ENCODE measurements around the gene BMAL2. TPM values are rescaled to one million over a fixed set of nuclear protein-coding genes. Genes with fewer than 3 reads are reported as not detected.

The BMAL2 gene
- total RNA-seq, 1 donor from 2014 or later: 4.2 TPM

DNA sequence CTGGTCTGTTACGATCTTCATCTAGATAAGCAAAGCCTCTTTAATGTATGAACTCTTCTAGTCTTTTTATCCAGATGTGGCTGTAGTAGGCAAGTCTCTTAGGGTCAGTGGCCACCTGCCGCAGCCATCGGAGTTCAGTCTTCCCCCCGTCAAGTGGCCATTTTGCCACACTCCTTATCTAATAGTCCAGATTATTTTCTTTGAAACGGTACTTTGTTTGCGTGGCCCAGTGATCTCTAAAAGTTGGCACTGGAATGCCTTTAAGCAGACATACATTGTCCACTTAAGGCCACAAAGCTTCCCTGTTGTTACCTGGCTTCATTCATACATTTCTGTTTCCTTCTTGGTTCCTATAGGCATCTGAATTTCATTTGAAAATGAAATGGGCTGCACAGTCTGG is 36.0 kb upstream of the BMAL2 start:
- no peaks in the 10 kb centered on the region for H3K27me3 Mint-ChIP-seq
- no peak for TF ChIP-seq CTCF (IDR thresholded peaks at IDR 0.05)
- POLR2A ChIA-PET: interaction anchor here (1.2 kb wide), 1 partner anchor 19 kb away, joined by 3 read pairs; no protein-coding TSS in a partner anchor
- no peak overlapping the region for H3K4me3 Mint-ChIP-seq
- H3K4me1 Mint-ChIP-seq: no peaks in the 10 kb centered on the region
- DNase-seq (no peak), ATAC-seq (ENCODE audit: low read depth) (no peak)
- peaks cover 29% of the 10 kb centered on the region for H3K36me3 Mint-ChIP-seq (ENCODE audit: low read depth)
- H3K9me3 Mint-ChIP-seq: no peaks in the 10 kb centered on the region
- CTCF ChIA-PET: interaction anchor here (2.9 kb wide), 1 partner anchor 9 kb away, joined by 13 read pairs; no protein-coding TSS in a partner anchor
- intact Hi-C loops (cut with micrococcal nuclease): no loop called here
- no peak overlapping the region for H3K27ac Mint-ChIP-seq

- Mint-ChIP-seq H3K4me1 (no peaks in the 10 kb centered on the region), H3K36me3 (ENCODE audit: low read depth) (peaks cover 32% of the 10 kb centered on the region), H3K4me3 (no peak overlapping the region), H3K9me3 (no peaks in the 10 kb centered on the region), H3K27me3 (no peaks in the 10 kb centered on the region), H3K27ac (no peak overlapping the region)
- intact Hi-C loops (cut with micrococcal nuclease): no loop called here
- no peak for TF ChIP-seq CTCF (IDR thresholded peaks at IDR 0.05)
- ATAC-seq (ENCODE audit: low read depth): no peak
- ChIA-PET POLR2A (no interaction called here), CTCF (interaction anchor here (2.9 kb wide), 1 partner anchor 8 kb away, joined by 13 read pairs; no protein-coding TSS in a partner anchor)
- DNase-seq: no peak
Measured at GRCh38 chr12:27297566-27297965, 35.1 kb upstream of the BMAL2 start.

- Mint-ChIP-seq H3K27me3 (no peaks in the 10 kb centered on the region), H3K4me1 (no peaks in the 10 kb centered on the region), H3K9me3 (no peaks in the 10 kb centered on the region), H3K27ac (no peak overlapping the region), H3K4me3 (no peak overlapping the region), H3K36me3 (ENCODE audit: low read depth) (peaks cover 40% of the 10 kb centered on the region)
- TF ChIP-seq CTCF (IDR thresholded peaks at IDR 0.05): no peak
- intact Hi-C loops (cut with micrococcal nuclease): no loop called here
- ChIA-PET CTCF (no interaction called here), POLR2A (no interaction called here)
- ATAC-seq (ENCODE audit: low read depth): no peak
- DNase-seq: no peak
Measured at GRCh38 chr12:27299102-27299501, 33.5 kb upstream of the BMAL2 start.

DNA sequence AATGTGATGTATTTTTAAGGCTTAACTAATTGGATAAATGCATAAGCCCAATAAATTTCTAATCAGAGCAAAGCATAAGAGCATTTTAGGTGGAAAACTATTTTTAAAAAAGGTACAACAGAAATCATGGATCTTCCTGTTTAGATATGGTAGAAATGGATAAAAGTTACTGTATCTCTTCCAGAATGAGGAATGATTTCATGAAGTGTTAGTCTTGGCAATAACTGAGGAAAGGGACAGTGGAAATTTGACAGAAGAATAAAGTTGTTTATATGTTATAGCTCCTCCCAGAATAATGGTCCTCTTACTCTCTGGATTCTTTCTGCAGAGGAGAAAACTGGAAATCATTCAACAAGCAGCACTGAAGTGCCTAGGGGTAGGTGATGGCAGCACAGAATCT is 32.4 kb upstream of the BMAL2 start:
- Mint-ChIP-seq H3K27ac (no peak overlapping the region), H3K27me3 (no peaks in the 10 kb centered on the region), H3K4me3 (no peak overlapping the region), H3K9me3 (no peaks in the 10 kb centered on the region), H3K4me1 (no peaks in the 10 kb centered on the region), H3K36me3 (ENCODE audit: low read depth) (peaks cover 36% of the 10 kb centered on the region)
- POLR2A ChIA-PET: no interaction called here
- DNase-seq: no peak
- intact Hi-C loops (cut with micrococcal nuclease): no loop called here
- CTCF ChIA-PET: no interaction called here
- no peak for TF ChIP-seq CTCF (IDR thresholded peaks at IDR 0.05)
- no peak for ATAC-seq (ENCODE audit: low read depth)

DNA sequence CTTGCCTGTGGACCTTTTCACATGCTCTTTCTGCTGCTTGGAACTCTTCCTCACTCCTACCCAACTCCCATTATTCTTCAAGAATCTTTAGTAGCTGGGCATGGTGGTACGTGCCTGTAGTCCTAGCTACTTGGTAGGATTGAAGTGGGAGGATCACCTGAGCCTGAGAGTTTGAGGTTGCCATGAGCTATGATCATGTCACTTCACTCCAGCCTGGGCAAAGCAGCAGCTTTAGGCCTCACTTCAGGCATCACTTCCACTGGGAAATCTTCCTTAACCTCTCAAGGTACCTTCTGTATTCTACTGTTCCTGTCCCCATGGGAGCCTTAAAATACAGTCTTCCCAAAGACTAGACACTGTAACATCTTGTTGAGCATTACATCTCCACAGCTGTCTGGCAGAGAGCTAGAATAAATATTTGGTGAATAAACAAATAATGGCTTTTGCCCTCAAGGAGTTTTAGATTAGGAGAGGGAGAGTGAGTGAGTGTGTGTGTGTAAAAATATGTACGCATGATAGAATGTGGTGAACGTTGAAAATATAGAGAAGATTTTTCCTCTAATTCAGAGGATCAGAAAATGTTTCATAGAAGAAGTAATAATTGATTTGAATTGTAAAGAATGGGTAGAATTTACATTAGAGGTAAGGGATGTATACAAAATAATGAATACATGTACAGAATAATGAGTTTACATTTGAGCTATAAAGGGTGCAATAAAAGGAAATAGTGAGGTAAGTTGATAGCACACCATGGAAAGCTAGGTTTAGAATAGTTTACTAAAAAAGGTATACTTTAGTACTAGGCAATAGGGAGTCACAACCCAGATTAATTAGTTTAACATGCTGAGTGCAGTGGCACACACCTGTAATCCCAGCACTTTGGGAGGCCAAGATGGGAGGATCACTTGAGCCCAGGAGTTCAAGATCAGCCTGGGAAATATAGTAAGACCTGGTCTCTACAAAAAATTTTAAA is 29.2 kb upstream of the BMAL2 start:
- Mint-ChIP-seq H3K4me1 (no peaks in the 10 kb centered on the region), H3K4me3 (no peak overlapping the region), H3K27me3 (no peaks in the 10 kb centered on the region), H3K36me3 (ENCODE audit: low read depth) (peaks cover 32% of the 10 kb centered on the region), H3K27ac (peak overlapping the region; percentile 37), H3K9me3 (no peaks in the 10 kb centered on the region)
- POLR2A ChIA-PET: no interaction called here
- TF ChIP-seq CTCF (IDR thresholded peaks at IDR 0.05): no peak
- CTCF ChIA-PET: interaction anchor here (0.8 to 4.7 kb wide), 7 partner anchors 14 to 418 kb away, joined by 3 to 58 read pairs (median 3); partner anchors contain the start of gene TM7SF3
- no peak for ATAC-seq (ENCODE audit: low read depth)
- no peak for DNase-seq
- intact Hi-C loops (cut with micrococcal nuclease): no loop called here
